Gastroesophageal sphincter (tissue), 4 donors: ENCODE measurements around the gene PDPN. TPM values are rescaled to one million over a fixed set of nuclear protein-coding genes. Genes with fewer than 3 reads are reported as not detected.

Experiments
- ATAC-seq: fragments of 150-250 bp; one replicate; pipeline ENCODE4 v1.9.1; 2016; ENCODE audit warnings: mild to moderate bottlenecking, moderate library complexity
- H3K27ac ChIP-seq, 4 donors: fragments of 200-600 bp; sonication (generic) in 3 of 4; 1 replicate in 3 of 4; 2 replicates in 1 of 4; pipeline ENCODE4 v1.5.1; 2016 to 2019
- H3K27me3 ChIP-seq: fragments of 200-600 bp; sonication (generic); one replicate; pipeline ENCODE4 v1.5.1; 2019
- H3K36me3 ChIP-seq, 2 donors: fragments of 200-600 bp; sonication (generic); one replicate each; pipeline ENCODE4 v1.5.1; 2019; ENCODE audit warnings: control low read depth in 1 of 2
- H3K4me1 ChIP-seq, 3 donors: fragments of 200-600 bp; sonication (generic); 1 replicate in 2 of 3; 2 replicates in 1 of 3; pipeline ENCODE4 v1.5.1; 2016 to 2019; ENCODE audit warnings: control low read depth in 2 of 3
- H3K4me3 ChIP-seq, 2 donors: fragments of 200-600 bp; sonication (generic); one replicate each; pipeline ENCODE4 v1.5.1; 2019; ENCODE audit warnings: mild to moderate bottlenecking in 1 of 2, moderate library complexity in 1 of 2
- H3K9me3 ChIP-seq, 3 donors: fragments of 200-600 bp; sonication (generic); one replicate each; pipeline ENCODE4 v1.5.1; 2017 to 2019; ENCODE audit warnings: control low read depth in 2 of 3
- CTCF ChIP-seq, 4 experiments: fragments of 200-600 bp in 2 of 4; fragments of 450-650 bp in 2 of 4; sonication (generic) in 1 of 4; IDR thresholded peaks; one replicate each; pipeline ENCODE4 v1.5.1; 2017 to 2019; ENCODE audit warnings: antibody characterized with exemption in 4 of 4, mild to moderate bottlenecking in 2 of 4, moderate library complexity in 2 of 4
- EP300 ChIP-seq: sonication (generic); formaldehyde crosslinking; IDR thresholded peaks from one replicate; pipeline ENCODE4 v1.6.1; 2017; ENCODE audit warnings: antibody characterized with exemption, mild to moderate bottlenecking
- POLR2A ChIP-seq, 2 donors: fragments of 450-650 bp; IDR thresholded peaks; one replicate each; pipeline ENCODE4 v1.6.1; 2017; ENCODE audit warnings: antibody characterized with exemption in 2 of 2, mild to moderate bottlenecking in 2 of 2, moderate library complexity in 1 of 2
- POLR2AphosphoS5 ChIP-seq: sonication (generic); formaldehyde crosslinking; IDR thresholded peaks from one replicate; pipeline ENCODE4 v1.6.1; 2017; ENCODE audit warnings: antibody characterized with exemption
- WGBS, 2 donors: methylation state at CpG; one replicate each; pipeline ENCODE4 v1.1.5; 2018; ENCODE audit warnings: low coverage in 1 of 2; 5-methylcytosine and 5-hydroxymethylcytosine counted together
- small RNA-seq, 4 donors: library from RNA; depleted of rRNA; stranded (forward); fragments of <200 nt; gene quantifications; one replicate each; pipeline ENCODE3, GENCODE V24; 2016
- total RNA-seq, 4 donors: library from RNA; depleted of rRNA; stranded (reverse); fragments of >200 nt; gene quantifications; one replicate each; pipeline ENCODE4 v1.1.0, GENCODE V29; 2016

Gene PDPN
- total RNA-seq, 4 donors from 2014 or later, result 10.9 to 31.6 (median 17.3) TPM

DNA sequence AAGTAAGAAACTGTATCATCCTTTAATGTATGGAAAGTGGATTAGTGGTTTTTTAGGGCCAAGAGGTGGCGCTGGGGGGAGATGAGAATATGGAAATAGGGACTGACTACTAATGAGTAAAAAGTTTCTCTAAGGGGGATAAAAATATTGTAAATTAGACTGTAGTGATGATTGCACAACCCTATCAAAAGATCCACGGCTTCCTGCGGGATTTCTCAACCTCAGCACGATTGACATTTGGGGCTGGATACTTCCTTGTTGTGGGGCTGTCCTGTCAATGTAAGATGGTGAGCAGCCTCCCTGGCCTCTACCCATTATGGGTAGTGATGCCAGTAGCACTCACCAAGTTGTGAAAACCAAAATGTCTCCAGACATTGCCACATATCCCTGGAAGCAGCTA lies 80.3 kb downstream of the PDPN start:
- 69 to 84% methylated on average over 2 to 4 of the region's 4 CpGs for WGBS, 2 donors
- no peak for ATAC-seq
- Histone ChIP-seq H3K9me3 (no peaks in the 10 kb centered on the region), H3K4me1 (peaks cover 0 to 6% (median 0%) of the 10 kb centered on the region in 3 donors), H3K27me3 (no peaks in the 10 kb centered on the region), H3K27ac (no peak overlapping the region), H3K4me3 (no peak overlapping the region), H3K36me3 (no peaks in the 10 kb centered on the region)
- TF ChIP-seq POLR2A (IDR thresholded peaks at IDR 0.05), result no peak

- Histone ChIP-seq H3K4me3 (no peak overlapping the region), H3K36me3 (no peaks in the 10 kb centered on the region), H3K9me3 (no peaks in the 10 kb centered on the region), H3K27ac (no peak overlapping the region), H3K4me1 (peaks cover 0 to 6% (median 0%) of the 10 kb centered on the region in 3 donors), H3K27me3 (no peaks in the 10 kb centered on the region)
- no CpG with 5 or more reads among the region's 1 CpG for WGBS, 2 donors
- TF ChIP-seq CTCF (IDR thresholded peaks at IDR 0.05) (no peak), POLR2AphosphoS5 (no peak), EP300 (no peak), POLR2A (IDR thresholded peaks at IDR 0.05) (no peak)
- ATAC-seq, result no peak
These were observed 80.8 kb downstream of the PDPN start for GRCh38 chr1:13664451-13664850.

DNA sequence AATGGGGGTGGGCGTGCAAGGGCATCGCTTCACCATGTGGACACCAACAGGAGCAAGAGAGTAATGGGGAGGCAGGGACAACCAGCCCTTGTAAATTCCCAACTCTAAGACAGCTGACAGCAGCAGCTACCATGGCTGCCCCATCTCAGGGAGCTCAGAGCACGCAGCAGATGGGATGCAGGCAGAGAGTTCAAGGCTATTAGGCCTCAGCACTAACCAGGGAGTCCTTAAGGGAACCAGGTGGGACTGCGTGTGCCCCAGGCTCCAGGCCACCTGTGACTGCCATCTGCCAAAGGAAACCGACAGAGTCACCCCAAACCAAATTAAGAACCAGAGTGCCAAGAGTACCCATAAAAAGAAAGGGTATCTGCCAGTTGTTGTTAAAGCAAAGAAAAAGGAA lies 82.7 kb downstream of the PDPN start:
- 80 to 100% methylated on average over 1 of the region's 5 CpGs for WGBS, 2 donors
- no peaks in the 10 kb centered on the region for H3K9me3 ChIP-seq

More for the DNA sequence above, 82.7 kb downstream of the PDPN start:
- H3K27ac ChIP-seq, result no peak overlapping the region
- no peak overlapping the region for H3K4me3 ChIP-seq
- H3K36me3 ChIP-seq, result no peaks in the 10 kb centered on the region
- TF ChIP-seq POLR2AphosphoS5 (no peak), POLR2A (IDR thresholded peaks at IDR 0.05) (no peak), CTCF (IDR thresholded peaks at IDR 0.05) (no peak), EP300 (no peak)
- no peaks in the 10 kb centered on the region for H3K27me3 ChIP-seq
- no peak for ATAC-seq
- peaks cover 0 to 6% (median 0%) of the 10 kb centered on the region in 3 donors for H3K4me1 ChIP-seq

Small RNA genes within 50 kb of the gene (small RNA-seq; reads per million reads assigned to genes)
- gene RNA5SP41, result 0 reads per million in 4 donors

Other genes with a start within 250 kb of the PDPN start
- gene PRAMEF14, start 236.7 kb upstream of the PDPN start, total RNA-seq, result not detected
- gene PRAMEF19, start 211.9 kb upstream of the PDPN start, total RNA-seq, result not detected
- under 1 TPM in 1 of 4 donors, not detected in 3; 0.19 TPM for gene PRAMEF17, start 194.2 kb upstream of the PDPN start, total RNA-seq
- not detected for gene PRAMEF20, start 173.4 kb upstream of the PDPN start, total RNA-seq
- gene LRRC38, start 69.8 kb upstream of the PDPN start, total RNA-seq, result under 1 TPM in 1 of 4 donors, not detected in 3; 0.23 TPM
- gene PRDM2, start 116.4 kb downstream of the PDPN start, total RNA-seq, result 10 to 100 TPM; 23.7 to 55.6 (median 43.0) TPM